Erythroblast (primary cell): Measurements from ENCODE around the gene ZNRF2.

Source experiments
- GATA1 ChIP-seq: IDR thresholded peaks from 2 replicates; pipeline ENCODE4 v1.6.1; 2011; ENCODE audit warnings: low read depth, mild to moderate bottlenecking, control low read depth, low read length, moderate library complexity
- POLR2A ChIP-seq: IDR thresholded peaks from 2 replicates; pipeline ENCODE4 v1.6.1; 2011; ENCODE audit warnings: mild to moderate bottlenecking, low read length

GRCh38 chr7:30269490-30269889, 14.9 kb upstream of the ZNRF2 start:
- TF ChIP-seq POLR2A (no peak), GATA1 (no peak)
